H9 (cell line): ENCODE data around the gene HOXA9. TPM values are rescaled to one million over a fixed set of nuclear protein-coding genes. Genes with fewer than 3 reads are reported as not detected.

Experiments used
- DNase-seq: peaks from one replicate; pipeline ENCODE4 v3.0.0-alpha.2; 2017
- H2AFZ ChIP-seq: one replicate; pipeline ENCODE4 v1.6.1; 2013; ENCODE audit warnings: mild to moderate bottlenecking, low read length, control low read depth, moderate library complexity
- H2AK5ac ChIP-seq: 2 replicates; pipeline ENCODE4 v1.6.1; 2013; ENCODE audit warnings: low read length, control low read depth, mixed read lengths; ENCODE audit not compliant: insufficient read length
- H2BK120ac ChIP-seq: one replicate; pipeline ENCODE4 v1.6.1; 2013; ENCODE audit warnings: low read depth, mild to moderate bottlenecking, low read length, control low read depth, inconsistent platforms; ENCODE audit not compliant: poor library complexity, severe bottlenecking
- H2BK12ac ChIP-seq: 2 replicates; pipeline ENCODE4 v1.6.1; 2013; ENCODE audit warnings: low read length, control low read depth, mixed read lengths, low read depth; ENCODE audit not compliant: insufficient read length
- H2BK15ac ChIP-seq: 2 replicates; pipeline ENCODE4 v1.6.1; 2013; ENCODE audit warnings: low read depth, low read length, control low read depth
- H2BK20ac ChIP-seq: one replicate; pipeline ENCODE4 v1.6.1; 2013; ENCODE audit warnings: low read depth, mild to moderate bottlenecking, low read length, control low read depth, inconsistent platforms; ENCODE audit not compliant: poor library complexity, severe bottlenecking
- H2BK5ac ChIP-seq: 2 replicates; pipeline ENCODE4 v1.6.1; 2013; ENCODE audit warnings: low read length, control low read depth, mixed read lengths; ENCODE audit not compliant: insufficient read length
- H3K14ac ChIP-seq: 2 replicates; pipeline ENCODE4 v1.6.1; 2013; ENCODE audit warnings: low read length, control low read depth; ENCODE audit not compliant: insufficient read depth
- H3K18ac ChIP-seq: 2 replicates; pipeline ENCODE4 v1.6.1; 2013; ENCODE audit warnings: low read depth, mild to moderate bottlenecking, mixed read lengths, low read length, control low read depth; ENCODE audit not compliant: insufficient read length
- H3K23ac ChIP-seq: 2 replicates; pipeline ENCODE4 v1.6.1; 2013; ENCODE audit warnings: low read length, control low read depth, mixed read lengths, low read depth; ENCODE audit not compliant: insufficient read length
- H3K23me2 ChIP-seq: 2 replicates; pipeline ENCODE4 v1.6.1; 2013; ENCODE audit warnings: low read depth, mild to moderate bottlenecking, mixed read lengths, low read length, control low read depth; ENCODE audit not compliant: insufficient read length, poor library complexity, severe bottlenecking
- H3K27ac ChIP-seq: 2 replicates; pipeline ENCODE4 v1.5.1; 2013; ENCODE audit warnings: low read length, control low read depth, mixed read lengths, low read depth; ENCODE audit not compliant: insufficient read length
- H3K27me3 ChIP-seq: 2 replicates; pipeline ENCODE4 v1.6.1; 2013; ENCODE audit warnings: low read length, control low read depth, inconsistent platforms; ENCODE audit not compliant: insufficient read depth
- H3K4ac ChIP-seq: 2 replicates; pipeline ENCODE4 v1.6.1; 2013; ENCODE audit warnings: low read depth, mild to moderate bottlenecking, control low read depth, inconsistent platforms, low read length, moderate library complexity
- H3K4me1 ChIP-seq: 2 replicates; pipeline ENCODE4 v1.6.1; 2013; ENCODE audit warnings: low read length, control low read depth, inconsistent platforms; ENCODE audit not compliant: insufficient read depth
- H3K4me2 ChIP-seq: 2 replicates; pipeline ENCODE4 v1.6.1; 2013; ENCODE audit warnings: low read length, control low read depth, mixed read lengths; ENCODE audit not compliant: insufficient read length, insufficient read depth
- H3K56ac ChIP-seq: 2 replicates; pipeline ENCODE4 v1.6.1; 2013; ENCODE audit warnings: low read depth, mild to moderate bottlenecking, mixed read lengths, low read length, control low read depth; ENCODE audit not compliant: insufficient read length
- H3K79me1 ChIP-seq: 2 replicates; pipeline ENCODE4 v1.6.1; 2013; ENCODE audit warnings: low read depth, mild to moderate bottlenecking, moderate library complexity, low read length, control low read depth, inconsistent platforms; ENCODE audit not compliant: insufficient read depth, poor library complexity, severe bottlenecking
- H3K79me2 ChIP-seq: 2 replicates; pipeline ENCODE4 v1.6.1; 2013; ENCODE audit warnings: low read length, control low read depth, inconsistent platforms; ENCODE audit not compliant: insufficient read depth
- H3K9ac ChIP-seq: 2 replicates; pipeline ENCODE4 v1.6.1; 2013; ENCODE audit warnings: low read length, control low read depth, mixed read lengths; ENCODE audit not compliant: insufficient read length; ENCODE audit errors: extremely low read depth
- H3K9me3 ChIP-seq: one replicate; pipeline ENCODE4 v1.6.1; 2013; ENCODE audit warnings: low read depth, low read length, inconsistent platforms; ENCODE audit not compliant: control insufficient read depth
- H3T11ph ChIP-seq: one replicate; pipeline ENCODE4 v1.6.1; 2013; ENCODE audit warnings: mild to moderate bottlenecking, low read length, control low read depth, inconsistent platforms
- H4K20me1 ChIP-seq: one replicate; pipeline ENCODE4 v1.6.1; 2013; ENCODE audit not compliant: control insufficient read depth, insufficient read length, insufficient read depth
- H4K5ac ChIP-seq: 2 replicates; pipeline ENCODE4 v1.6.1; 2013; ENCODE audit warnings: low read depth, mild to moderate bottlenecking, mixed read lengths, low read length, control low read depth; ENCODE audit not compliant: insufficient read length
- H4K8ac ChIP-seq: replicated peaks from 2 replicates; pipeline ENCODE4 v1.6.1; 2013; ENCODE audit warnings: low read length, control low read depth, mixed read lengths, low read depth; ENCODE audit not compliant: insufficient read length
- H4K91ac ChIP-seq: 2 replicates; pipeline ENCODE4 v1.6.1; 2013; ENCODE audit warnings: low read depth, mild to moderate bottlenecking, moderate library complexity, mixed read lengths, low read length, control low read depth; ENCODE audit not compliant: insufficient read length
- H3K27ac Mint-ChIP-seq, 3 experiments: 2 replicates in 2 of 3; 3 replicates in 1 of 3; pipeline ENCODE4 v1.8.0; 2020 to 2021; ENCODE audit warnings: mixed read lengths in 3 of 3, mild to moderate bottlenecking in 1 of 3, moderate library complexity in 1 of 3
- H3K27me3 Mint-ChIP-seq: 2 replicates; pipeline ENCODE4 v1.8.0; 2021; ENCODE audit warnings: low read depth, mild to moderate bottlenecking, moderate library complexity, mixed read lengths
- H3K36me3 Mint-ChIP-seq, 3 experiments: 2 replicates in 2 of 3; 3 replicates in 1 of 3; pipeline ENCODE4 v1.8.0; 2020 to 2021; ENCODE audit warnings: low read depth in 3 of 3, mixed read lengths in 3 of 3; ENCODE audit not compliant: insufficient read depth in 1 of 3
- H3K4me1 Mint-ChIP-seq, 2 experiments: 2 replicates each; pipeline ENCODE4 v1.8.0; 2020; ENCODE audit warnings: mixed read lengths in 2 of 2
- H3K4me3 Mint-ChIP-seq, 2 experiments: 2 replicates in 1 of 2; 3 replicates in 1 of 2; pipeline ENCODE4 v1.8.0; 2020 to 2021; ENCODE audit warnings: mild to moderate bottlenecking in 2 of 2, mixed read lengths in 2 of 2, moderate library complexity in 1 of 2
- H3K9me3 Mint-ChIP-seq, 2 experiments: 2 replicates in 1 of 2; 3 replicates in 1 of 2; pipeline ENCODE4 v1.8.0; 2020; ENCODE audit warnings: mild to moderate bottlenecking in 2 of 2, mixed read lengths in 2 of 2, moderate library complexity in 1 of 2
- CTCF ChIP-seq: fragments of 200-600 bp; sonication (generic); conservative IDR thresholded peaks from 3 replicates; pipeline ENCODE4 v1.8.0; 2021; ENCODE audit warnings: antibody characterized with exemption, mild to moderate bottlenecking
- WGBS: extraction: QIAGEN DNeasy Blood & Tissue Kit; methylation state at CpG from one replicate; pipeline ENCODE4 v1.1.7; 2013; ENCODE audit warnings: missing lambda C conversion rate, low lambda C conversion rate, mixed read lengths; ENCODE audit not compliant: insufficient read length; ENCODE audit errors: extremely low coverage; 5-methylcytosine and 5-hydroxymethylcytosine counted together
- total RNA-seq: library from RNA; stranded (reverse); gene quantifications from 2 replicates; pipeline ENCODE4 v1.2.1, GENCODE V29; 2021

The HOXA9 gene
- total RNA-seq, 1 experiment from 2014 or later, result not detected

GRCh38 chr7:27184337-27185012 lies 19.1 kb upstream of the HOXA9 start:
- H3K9me3 Mint-ChIP-seq, result peaks cover 0 to 19% of the 10 kb centered on the region in 2 experiments; a peak in 2 of 5 replicates

More at GRCh38 chr7:27184337-27185012, 19.1 kb upstream of the HOXA9 start:
- Histone ChIP-seq H3K27me3 (peaks cover 96% of the 10 kb centered on the region), H3K79me1 (no peaks in the 10 kb centered on the region), H3K79me2 (no peaks in the 10 kb centered on the region), H2BK15ac (no peak overlapping the region), H2BK20ac (no peak overlapping the region), H4K91ac (no peak overlapping the region), H2AFZ (no peak overlapping the region), H3K56ac (no peak overlapping the region), H2BK120ac (no peak overlapping the region), H4K5ac (no peak overlapping the region), H3K23ac (no peak overlapping the region), H3K9ac (no peak overlapping the region), H3T11ph (no peak overlapping the region), H3K4me1 (no peaks in the 10 kb centered on the region), H4K20me1 (no peaks in the 10 kb centered on the region), H2BK5ac (no peak overlapping the region), H3K4me2 (no peak overlapping the region), H3K23me2 (no peaks in the 10 kb centered on the region), H3K9me3 (no peaks in the 10 kb centered on the region), H3K14ac (no peak overlapping the region; the same call in 1 of the 2 replicates), H2BK12ac (no peak overlapping the region), H3K18ac (no peak overlapping the region), H4K8ac (no peak overlapping the region), H3K4ac (no peak overlapping the region), H3K27ac (no peak overlapping the region), H2AK5ac (no peak overlapping the region)
- Mint-ChIP-seq H3K27ac (no peak overlapping the region), H3K4me3 (peak overlapping the region in 1 of 2 experiments; percentile 63; a peak in 2 of 5 replicates), H3K4me1 (peaks cover 19 to 48% of the 10 kb centered on the region in 2 experiments), H3K27me3 (peaks cover 100% of the 10 kb centered on the region), H3K36me3 (peaks cover 0 to 2% (median 0%) of the 10 kb centered on the region in 3 experiments; a peak in 4 of 7 replicates)
- no peak for TF ChIP-seq CTCF
- no CpG with 5 or more reads among the region's 72 CpGs for WGBS
- peak; percentile 55 for DNase-seq
